NCI-H1105 (cell line): ENCODE results near the gene RNASE13.

ENCODE experiments used
- DNase-seq: peaks from one replicate; lab custom pipeline; 2025; lab: John Stamatoyannopoulos, UW

RNASE13 gene, protein sequence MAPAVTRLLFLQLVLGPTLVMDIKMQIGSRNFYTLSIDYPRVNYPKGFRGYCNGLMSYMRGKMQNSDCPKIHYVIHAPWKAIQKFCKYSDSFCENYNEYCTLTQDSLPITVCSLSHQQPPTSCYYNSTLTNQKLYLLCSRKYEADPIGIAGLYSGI

DNA sequence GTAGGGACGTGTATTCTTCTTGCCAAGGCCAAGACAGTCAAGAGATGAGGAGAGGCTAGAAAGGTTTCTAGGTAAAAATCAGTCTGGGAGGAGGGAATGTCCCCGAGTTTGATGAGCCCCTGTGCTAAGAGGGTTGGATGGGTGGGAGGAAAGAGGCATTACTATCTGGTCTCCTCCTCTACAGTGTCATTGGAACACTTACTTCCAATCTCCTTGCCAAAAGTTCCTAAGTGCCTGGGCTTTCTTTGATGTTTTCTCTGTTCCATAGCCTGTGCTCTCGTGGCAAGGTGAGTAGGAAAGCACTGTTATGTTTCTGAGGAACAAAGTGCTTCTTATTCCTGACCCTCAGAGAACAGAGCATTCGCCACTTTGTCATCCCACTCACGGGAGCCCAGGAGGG lies at the start of gene RNASE13:
Gene RNASE13 (minus strand): TSS at position 101 of the 400 bp plus-strand sequence. CDS start 519 bp downstream, outside the sequence.
- DNase-seq: no peak

DNA sequence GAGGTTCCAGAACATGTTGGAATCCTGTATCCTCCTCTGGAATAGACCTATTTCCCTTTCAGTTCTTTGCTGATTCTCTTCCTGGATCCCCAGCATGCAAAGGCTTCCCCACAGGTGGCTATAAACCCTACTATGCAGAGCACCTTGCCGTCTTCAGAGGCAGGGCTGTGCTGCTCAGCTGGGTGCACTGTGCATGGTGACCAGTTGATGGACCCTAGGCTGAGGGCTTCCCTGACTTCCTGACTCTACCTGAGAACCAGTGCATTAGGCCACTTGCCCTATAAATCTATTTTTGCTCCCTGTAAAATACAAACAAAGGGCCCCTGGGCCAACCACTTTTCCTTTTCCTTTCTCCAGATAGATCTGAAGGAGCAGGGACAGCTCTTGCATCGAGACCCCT lies 49.8 kb upstream of the RNASE13 start:
- DNase-seq: no peak

DNA sequence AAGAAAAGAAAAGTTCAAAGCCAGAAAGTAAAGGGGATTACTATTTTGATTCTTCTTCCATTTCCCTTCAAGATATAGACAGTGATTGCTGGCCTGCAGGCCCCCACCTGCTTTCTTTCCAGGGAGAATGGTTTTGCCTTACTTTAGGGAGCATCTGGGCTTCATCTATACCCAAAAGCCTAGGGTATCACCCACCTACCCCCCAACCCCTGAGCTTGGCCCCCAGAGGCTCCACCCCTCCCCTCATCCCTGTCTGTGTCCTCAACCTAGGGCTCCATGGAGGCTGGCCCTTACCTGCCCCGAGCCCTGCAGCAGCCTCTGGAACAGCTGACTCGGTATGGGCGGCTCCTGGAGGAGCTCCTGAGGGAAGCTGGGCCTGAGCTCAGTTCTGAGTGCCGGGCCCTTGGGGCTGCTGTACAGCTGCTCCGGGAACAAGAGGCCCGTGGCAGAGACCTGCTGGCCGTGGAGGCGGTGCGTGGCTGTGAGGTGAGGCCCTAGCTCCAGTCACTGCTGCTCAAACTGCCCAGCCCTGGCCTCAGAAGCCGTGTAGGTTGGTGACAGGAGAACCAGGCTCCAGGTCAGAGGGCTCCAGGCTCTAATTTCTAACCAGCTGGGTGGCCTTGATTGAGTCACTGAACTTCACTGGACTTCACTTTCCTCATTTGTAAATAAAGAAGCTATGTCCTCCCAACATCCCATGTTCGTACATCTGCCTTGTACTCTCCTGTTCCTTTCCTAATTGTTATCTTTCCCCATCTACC lies 49.1 kb upstream of the RNASE13 start:
- no peak for DNase-seq

DNA sequence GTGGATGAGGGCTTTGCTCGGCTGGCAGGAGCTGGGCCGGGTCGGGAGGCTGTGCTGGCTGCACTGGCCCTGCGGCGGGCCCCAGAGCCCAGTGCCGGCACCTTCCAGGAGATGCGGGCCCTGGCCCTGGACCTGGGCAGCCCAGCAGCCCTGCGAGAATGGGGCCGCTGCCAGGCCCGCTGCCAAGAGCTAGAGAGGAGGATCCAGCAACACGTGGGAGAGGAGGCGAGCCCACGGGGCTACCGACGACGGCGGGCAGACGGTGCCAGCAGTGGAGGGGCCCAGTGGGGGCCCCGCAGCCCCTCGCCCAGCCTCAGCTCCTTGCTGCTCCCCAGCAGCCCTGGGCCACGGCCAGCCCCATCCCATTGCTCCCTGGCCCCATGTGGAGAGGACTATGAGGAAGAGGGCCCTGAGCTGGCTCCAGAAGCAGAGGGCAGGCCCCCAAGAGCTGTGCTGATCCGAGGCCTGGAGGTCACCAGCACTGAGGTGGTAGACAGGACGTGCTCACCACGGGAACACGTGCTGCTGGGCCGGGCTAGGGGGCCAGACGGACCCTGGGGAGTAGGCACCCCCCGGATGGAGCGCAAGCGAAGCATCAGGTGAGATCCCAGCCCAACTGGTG lies 47.0 kb upstream of the RNASE13 start:
- DNase-seq: no peak

DNA sequence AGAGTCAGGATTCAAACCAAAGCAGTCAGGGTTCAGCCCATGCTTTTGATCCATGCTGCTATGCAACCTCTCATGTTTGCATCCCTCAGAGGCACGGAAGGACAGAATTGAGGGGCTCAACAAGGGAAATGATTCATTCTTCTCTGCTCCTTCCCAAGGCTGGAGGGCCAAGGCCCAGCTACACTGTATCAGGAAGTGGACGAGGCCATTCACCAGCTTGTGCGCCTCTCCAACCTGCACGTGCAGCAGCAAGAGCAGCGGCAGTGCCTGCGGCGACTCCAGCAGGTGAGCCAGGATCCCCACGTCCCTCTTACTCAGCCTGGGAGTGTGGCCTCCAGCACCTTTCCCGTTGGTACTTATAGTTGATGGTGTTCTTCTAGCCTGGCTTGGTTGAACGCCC lies 44.1 kb upstream of the RNASE13 start:
- no peak for DNase-seq

DNA sequence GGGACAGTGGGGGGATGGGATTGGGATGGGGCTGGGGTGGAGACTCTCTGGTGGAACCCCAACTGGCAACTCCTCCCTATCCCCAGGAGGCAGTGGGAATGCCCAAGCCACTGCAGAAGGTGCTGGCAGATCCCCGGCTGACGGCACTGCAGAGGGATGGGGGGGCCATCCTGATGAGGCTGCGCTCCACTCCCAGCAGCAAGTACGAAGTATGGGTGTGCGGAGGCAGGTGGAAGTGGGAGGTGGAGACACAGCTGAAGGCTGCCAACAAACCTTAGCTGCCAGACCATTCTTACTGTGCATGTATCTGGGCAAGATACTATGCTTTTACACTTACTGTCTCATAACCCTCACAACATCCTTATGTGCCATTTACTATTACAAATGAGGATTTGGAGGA lies 43.7 kb upstream of the RNASE13 start:
- no peak for DNase-seq

DNA sequence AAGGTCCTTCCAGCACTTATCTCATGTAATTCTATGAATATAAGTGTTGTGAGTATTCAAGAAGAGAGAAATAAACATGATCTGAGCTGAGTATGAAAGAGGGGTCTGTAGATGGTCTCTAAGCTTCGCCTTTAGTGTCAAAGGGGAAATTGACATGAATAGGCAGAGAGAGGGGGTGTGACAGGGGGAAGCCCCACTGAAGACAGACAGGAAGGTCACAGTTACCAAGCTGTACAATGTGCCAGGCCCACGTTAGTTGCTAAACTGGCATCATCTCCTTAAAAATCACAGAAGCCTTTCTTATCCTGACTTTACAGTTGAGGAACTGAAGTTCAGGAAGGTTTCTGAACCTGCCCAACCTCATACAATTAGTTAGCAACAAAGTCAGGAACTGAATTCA lies 43.1 kb upstream of the RNASE13 start:
- no peak for DNase-seq

DNA sequence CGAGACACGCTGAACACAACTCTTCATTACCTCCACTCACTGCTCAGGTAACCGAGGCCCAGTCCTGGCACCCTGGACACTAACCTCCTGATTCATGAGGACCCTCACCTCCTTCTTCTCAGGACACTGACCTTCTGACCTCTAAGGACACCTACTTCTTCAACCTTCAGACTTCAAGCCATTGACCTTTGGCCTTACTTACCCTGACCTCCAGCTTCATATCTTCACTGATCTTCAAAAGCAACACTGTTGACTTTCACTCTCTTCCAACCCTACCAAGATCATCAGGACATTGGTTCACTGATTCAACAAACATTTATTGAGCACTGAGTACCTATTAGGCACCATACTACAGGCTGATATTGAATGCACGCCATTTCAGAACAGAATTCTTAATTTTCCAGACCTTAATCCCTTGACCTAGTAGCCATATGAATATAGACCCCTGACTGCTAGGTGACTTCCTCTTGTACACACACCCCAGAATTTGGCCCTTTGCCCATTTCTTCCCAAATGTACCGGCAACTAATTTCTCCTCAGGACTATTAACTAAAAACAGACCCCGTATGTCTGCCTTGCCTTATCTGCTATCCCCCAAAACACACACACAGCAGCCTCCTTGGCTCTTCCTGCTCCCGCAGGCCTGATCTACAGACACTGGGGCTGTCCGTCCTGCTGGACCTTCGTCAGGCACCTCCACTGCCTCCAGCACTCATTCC lies 41.3 kb upstream of the RNASE13 start:
- DNase-seq: no peak

DNA sequence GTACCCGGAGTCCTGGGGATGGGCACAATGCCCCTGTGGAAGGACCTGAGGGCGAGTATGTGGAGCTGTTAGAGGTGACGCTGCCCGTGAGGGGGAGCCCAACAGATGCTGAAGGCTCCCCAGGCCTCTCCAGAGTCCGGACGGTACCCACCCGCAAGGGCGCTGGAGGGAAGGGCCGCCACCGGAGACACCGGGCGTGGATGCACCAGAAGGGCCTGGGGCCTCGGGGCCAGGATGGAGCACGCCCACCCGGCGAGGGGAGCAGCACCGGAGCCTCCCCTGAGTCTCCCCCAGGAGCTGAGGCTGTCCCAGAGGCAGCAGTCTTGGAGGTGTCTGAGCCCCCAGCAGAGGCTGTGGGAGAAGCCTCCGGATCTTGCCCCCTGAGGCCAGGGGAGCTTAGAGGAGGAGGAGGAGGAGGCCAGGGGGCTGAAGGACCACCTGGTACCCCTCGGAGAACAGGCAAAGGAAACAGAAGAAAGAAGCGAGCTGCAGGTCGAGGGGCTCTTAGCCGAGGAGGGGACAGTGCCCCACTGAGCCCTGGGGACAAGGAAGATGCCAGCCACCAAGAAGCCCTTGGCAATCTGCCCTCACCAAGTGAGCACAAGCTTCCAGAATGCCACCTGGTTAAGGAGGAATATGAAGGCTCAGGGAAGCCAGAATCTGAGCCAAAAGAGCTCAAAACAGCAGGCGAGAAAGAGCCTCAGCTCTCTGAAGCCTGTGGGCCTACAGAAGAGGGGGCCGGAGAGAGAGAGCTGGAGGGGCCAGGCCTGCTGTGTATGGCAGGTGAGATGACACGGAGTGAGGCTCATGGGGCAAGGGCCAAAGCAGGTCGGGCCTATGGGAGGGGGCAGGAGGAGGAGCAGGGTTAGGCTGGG lies 40.0 kb upstream of the RNASE13 start:
- DNase-seq: no peak

DNA sequence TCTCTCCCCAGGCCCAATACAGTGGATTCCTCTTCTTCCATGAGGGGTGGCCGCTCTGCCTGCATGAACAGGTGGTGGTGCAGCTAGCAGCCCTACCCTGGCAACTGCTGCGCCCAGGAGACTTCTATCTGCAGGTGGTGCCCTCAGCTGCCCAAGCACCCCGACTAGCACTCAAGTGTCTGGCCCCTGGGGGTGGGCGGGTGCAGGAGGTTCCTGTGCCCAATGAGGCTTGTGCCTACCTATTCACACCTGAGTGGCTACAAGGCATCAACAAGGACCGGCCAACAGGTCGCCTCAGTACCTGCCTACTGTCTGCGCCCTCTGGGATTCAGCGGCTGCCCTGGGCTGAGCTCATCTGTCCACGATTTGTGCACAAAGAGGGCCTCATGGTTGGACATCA lies 39.3 kb upstream of the RNASE13 start:
- DNase-seq: no peak

DNA sequence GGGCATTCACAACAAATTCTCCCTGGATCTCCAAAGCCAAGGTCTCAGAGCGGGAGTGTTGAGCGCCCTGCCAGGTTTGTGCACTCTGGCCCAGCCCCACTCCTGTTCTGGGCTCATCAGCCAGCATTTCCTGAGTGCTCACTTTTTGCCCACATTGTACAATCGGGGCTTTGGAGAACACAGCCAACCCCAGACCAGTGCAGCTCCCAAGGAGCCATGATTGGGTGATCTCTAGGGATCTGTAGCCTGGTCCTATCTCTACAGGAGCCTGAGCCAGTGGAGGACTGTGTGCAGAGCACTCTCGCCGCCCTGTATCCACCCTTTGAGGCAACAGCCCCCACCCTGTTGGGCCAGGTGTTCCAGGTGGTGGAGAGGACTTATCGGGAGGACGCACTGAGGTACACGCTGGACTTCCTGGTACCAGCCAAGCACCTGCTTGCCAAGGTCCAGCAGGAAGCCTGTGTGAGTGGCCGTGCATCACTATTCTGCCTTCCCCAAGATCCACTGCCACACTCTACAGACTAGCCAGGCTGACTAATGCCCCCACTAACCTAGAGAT lies 38.3 kb upstream of the RNASE13 start:
- no peak for DNase-seq

DNA sequence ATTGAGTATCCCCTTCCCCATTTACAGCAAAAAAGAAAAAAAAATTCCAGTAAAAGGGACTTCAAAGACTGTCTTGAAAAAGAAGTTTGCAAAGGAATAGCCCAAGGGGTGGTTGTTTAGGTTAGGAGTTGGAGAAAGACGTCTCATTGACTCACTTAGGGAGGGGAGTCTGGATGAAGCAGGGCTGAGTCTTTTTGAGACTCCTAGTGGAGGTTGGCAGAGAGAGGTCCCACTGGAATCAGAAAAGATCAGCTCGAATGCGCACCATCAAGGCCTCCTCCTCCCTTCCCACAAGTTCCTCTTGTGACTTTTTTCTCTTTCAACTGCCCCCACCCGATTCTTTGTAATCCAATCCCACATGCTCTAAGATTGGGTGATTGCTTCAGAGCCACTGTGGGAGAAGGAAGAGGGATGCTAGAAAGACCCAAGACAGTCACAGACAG lies 37.4 kb upstream of the RNASE13 start:
- DNase-seq: no peak

DNA sequence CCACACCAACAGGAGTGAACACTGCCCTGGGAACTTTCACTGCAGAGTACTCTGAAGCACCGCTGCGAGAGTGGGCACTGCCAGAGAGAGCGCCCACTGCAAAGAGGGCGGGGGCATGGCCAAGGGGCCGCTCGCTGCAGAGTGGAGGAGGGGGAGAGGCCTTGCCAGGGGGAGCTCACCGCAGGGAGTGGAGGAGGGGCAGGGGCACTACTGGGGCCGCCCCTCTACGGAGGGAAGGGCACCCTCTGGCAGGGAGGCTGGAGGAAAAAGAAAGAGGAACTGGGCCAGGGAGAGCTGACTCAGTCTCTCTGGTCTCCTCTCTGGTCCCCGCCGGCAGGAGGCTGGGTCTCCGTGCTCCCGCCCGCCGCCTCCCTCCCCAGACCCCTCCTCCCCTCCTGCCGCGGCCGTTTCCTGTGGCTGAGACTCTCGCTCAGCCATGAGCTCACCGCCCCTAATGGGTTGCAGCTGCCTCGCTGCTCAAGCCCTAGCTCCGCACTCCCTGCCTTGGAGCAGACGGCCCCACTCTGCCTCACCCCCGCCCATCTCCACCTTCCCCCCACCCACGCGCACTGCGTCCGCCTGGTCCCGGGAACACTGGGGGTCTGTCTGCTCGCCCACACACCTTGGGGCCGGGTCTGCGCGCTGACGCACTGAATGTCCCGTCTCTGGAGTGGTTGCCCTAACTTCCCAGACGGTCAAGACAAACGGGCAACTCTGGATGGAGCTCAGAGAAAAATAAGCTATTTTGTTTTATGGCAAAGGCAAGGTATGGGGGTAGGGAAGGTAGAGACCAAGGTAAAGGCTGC lies 36.8 kb upstream of the RNASE13 start:
- peak; percentile 76 for DNase-seq

DNA sequence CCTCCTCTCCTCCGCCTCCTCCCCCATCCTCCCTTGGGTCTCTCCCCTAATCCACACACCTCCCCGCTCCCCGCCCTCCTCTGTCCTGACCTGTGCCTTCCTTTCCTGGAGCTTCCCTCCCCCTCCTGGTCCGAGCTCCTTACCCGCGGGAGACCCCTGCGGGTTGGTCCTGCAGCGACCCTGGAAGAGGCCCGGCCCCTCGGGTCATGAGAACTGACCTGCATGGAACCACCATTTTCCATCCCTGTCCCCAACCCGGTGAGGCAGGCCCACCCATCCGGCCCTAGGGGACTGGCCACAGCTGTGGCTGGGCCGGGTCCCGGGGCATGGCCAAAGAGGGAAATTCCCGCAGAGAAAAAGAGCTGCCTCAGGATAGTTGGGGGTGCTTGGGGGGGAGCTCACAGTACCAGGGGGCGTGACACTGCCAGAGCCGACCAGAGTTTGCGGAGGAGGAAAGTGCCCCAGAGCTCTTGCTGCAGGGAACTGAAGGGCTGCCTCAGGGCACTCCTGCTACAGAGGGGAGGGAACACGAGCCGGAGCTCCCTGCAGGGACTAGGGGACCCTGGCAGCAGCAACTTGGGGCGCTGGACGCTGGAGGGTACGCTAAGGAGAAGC lies 36.1 kb upstream of the RNASE13 start:
- peak; percentile 40 for DNase-seq

DNA sequence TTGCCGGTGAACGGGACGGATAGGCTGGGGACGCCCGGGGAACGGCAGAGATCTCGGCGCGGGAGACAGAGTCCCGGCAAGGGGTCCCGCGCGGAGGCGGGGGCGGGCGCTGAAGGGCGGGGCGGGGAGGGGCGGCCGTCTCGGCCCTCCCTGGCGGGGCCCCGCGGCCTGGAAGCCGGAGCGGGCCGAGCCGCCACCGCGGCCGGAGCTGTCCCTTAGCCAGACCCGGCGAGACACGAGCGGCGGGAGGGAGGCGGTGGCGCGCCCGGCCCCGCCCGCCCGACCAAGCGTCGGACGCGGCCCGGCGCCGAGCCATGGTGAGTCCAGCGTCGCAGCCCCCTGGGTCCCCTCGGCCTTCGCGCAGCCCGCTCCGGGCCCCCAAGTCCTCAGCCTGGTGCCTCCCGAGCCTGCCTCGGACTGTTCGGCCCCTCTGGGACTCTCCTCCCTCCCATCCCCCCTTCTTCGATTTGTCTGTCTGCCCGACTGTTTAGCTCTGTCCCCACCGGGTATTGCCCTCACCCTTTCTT lies 35.5 kb upstream of the RNASE13 start, which contains the start of gene ARHGEF40:
Gene ARHGEF40 (plus strand): TSS at position 222 of the 527 bp plus-strand sequence. CDS start 93 bp downstream, at position 315.
- peak; percentile 35 for DNase-seq

DNA sequence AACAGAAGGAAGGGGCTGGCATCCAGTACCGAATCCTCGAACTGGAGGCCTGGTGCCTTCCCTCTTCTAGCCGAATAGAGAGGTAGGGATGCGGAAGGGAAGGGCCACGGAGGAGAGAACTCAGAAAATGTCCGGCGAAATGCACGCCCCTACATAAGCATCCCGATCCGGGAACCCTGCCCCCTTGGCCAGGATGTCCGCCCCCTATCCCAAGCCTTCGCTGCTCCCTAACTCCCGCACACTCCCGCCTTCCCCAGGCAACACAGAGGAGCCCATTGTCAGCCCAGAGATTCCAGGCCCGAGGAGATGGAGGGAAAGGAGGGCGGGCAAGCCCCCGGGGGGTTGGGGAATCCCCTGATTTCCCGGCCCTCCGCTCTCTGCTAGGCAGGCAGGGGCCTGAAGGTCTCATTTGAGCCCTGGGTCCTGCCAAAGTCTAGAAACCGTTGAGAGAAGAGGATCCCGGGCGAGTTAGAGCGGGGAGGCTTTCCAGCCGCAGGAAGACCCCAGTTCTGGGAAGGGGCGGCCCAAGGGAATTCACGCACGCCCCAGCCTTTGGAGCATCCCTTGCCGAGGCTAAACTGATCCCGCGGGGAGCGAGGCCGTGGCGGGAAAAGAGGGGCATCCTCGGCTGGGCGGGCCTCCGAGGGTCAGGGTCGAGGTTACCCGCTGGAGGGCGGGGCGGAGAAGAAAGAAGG lies 34.9 kb upstream of the RNASE13 start:
- peak; percentile 45 for DNase-seq

DNA sequence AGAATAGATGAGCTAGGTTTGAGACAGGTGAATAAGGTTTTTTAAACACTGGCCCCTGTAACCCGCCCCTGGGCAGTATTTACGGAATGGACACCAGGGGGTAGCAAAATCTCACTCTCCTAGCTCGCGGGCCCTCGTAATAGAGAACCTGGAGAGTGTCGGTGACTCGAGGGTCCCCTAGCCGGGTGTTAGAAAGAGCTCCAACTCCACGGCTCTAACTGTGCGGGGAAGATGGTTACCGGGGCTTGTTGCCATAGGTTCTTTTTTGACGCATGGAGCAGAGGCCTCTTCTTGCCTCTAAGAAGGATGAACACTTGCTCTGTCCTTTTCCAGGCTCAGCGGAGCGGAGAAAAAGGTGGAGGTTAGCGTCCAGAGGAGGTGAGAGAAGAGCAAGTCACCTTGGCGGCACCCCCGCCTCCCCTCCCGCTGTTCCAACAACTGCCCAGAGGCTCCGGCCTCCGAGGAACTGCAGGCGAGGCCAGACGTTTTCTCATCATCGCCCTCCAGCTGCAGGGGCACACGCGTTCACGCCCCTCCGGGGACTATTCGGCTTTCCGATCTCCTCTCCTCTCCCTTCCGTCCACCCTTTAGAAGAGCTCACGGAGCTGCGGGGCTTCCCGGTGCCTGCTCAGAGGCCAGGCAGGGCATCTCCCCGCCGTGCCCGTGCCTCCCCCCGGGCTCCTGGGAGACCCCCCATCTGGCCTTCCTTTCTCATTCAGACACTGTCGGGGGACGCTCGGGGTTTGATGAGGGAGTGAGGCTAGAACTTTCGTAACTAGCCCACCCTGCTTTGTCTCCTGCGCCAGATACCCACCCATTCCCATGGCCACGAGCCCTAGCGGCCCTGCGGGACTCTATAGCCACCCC lies 34.1 kb upstream of the RNASE13 start:
- peak; percentile 78 for DNase-seq

DNA sequence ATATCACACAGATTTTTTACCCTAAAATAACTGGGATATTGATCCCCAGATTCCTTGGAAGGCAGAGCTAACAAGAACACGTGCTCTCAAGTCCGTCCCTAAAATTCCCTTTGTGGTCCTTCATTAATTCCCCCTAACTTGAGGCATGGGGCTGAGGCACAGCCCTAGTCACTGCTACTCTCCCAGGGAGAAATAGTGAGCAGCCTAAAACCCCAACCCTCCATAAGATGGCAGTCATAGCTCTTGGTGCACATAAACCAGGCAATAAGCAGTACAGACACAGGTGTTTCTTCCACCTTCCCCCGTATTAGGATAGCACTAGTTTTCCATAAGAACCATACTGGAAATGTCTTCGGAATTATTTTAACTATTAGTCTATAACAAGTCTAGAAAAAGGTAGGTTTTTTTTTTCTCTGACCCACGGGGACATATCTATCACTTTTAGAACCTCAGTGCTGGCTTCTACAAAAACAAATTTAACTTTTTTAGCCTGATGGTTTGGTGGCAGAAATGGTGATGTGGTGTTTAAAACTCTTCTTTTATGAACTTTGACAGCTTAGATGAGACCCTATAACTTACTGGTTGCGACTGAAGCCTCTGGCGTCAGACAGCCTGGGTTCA lies 32.4 kb upstream of the RNASE13 start:
- peak; percentile 8 for DNase-seq
